GM21447 (cell line): ENCODE results near the gene GRIK5.

Source experiments
- ATAC-seq: cut with Tn5 transposase; IDR thresholded peaks from one replicate; pipeline ENCODE4 v1.9.1; 2021; ENCODE audit not compliant: unreplicated experiment

Gene GRIK5

DNA sequence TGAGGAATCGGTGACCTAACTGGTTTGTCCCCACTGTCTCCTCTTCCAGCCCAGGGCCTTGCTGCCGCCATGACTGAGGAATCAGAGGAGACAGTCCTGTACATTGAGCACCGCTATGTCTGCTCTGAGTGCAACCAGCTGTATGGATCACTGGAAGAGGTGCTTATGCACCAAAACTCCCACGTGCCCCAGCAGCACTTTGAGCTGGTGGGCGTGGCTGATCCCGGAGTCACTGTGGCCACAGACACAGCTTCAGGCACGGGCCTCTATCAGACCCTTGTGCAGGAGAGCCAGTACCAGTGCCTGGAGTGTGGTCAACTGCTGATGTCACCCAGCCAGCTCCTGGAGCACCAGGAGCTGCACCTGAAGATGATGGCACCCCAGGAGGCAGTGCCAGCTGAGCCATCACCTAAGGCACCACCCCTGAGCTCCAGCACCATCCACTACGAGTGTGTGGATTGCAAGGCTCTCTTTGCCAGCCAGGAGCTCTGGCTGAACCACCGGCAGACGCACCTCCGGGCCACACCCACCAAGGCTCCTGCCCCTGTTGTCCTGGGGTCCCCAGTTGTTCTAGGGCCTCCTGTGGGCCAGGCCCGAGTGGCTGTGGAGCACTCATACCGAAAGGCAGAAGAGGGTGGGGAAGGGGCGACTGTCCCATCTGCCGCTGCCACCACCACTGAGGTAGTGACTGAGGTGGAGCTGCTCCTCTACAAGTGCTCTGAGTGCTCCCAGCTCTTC lies 8.7 kb upstream of the GRIK5 start:
- ATAC-seq = no peak

- no peak for ATAC-seq
Measured at GRCh38 chr19:42078058-42078457, 8.1 kb upstream of the GRIK5 start.

DNA sequence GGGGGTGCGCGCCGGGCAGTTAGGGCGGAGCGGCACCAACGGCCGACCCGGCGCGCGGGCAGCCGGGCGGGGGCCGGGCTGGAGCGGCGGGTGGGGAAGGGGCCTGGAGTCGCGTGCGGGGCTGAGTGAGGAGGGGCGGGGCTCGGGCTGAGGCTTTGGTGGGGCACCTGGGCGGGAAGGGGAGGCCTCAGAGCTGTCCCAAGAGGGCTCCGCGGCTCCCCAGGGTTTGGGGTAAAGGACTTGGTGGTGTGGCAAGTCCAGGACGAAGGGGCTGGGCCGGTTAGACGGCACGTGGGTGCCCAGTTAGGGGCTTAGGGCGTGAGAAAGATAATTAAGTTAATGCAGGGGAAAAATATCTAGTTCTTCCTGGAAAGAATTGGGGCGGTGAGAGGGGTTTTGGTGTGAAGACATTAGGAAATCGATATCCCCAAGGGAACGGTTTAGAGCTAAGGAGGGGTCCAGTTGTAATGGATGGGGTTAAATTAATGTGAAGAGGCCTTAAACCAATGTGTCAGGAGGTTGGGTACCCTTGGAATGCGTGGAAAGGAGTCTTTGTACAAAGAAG lies 6.5 kb upstream of the GRIK5 start:
- peak; percentile 10 for ATAC-seq

DNA sequence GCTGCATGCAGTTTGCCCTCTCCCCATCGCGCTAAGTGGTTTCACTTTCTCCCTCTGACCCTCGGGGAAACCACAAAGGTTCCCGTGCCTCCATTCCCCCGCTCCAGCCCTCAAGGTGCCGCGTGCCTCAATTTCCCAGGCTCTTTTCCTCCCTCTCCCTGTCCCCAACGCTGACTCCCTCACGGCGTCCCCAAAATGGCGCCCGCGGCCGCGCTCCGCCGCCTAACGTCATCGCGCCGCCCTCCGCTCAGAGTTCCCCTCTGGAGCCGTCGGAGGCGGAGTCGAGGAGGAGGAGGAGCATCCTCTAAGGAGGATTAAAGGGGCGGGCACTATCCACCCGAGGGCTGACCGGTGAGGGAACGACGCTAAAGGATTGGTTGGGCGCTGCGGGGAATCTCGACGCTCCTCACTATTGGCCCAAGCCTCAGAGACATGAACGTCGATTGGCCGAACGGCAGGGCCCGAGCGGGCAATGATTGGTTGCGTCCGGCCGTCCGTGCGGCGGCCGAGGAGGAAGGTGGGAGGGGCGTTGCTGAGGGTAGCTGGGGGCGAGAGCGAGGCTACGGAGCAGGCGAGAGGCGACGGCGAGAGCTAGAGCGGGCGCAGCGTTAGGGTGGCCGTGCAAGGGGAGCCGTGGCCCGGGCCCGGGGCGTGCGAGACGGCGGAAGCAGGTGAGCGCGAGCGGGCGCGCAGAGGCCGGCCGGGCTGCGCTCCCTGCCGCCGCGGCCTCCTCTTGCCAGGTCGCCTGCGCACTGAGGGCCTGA lies 5.8 kb upstream of the GRIK5 start, which contains the start of gene ZNF574:
TSS of gene ZNF574 (plus strand) at position 551 of the 764 bp plus-strand sequence. CDS start 2,441 bp downstream, outside the sequence.
- ATAC-seq = peak; percentile 93

DNA sequence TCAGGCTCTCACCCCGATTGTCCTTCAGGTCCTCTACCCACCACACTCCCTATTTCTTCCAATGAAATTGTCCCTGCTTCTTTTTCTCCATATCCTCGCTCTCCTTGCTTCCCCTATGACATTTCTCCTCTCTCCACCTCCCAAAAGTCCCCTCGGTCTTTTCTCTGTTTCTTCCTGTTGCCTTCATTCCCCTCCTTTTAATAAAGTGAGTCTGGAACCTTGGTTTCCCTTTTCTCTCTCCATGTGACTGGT lies 5.3 kb upstream of the GRIK5 start:
- ATAC-seq = no peak

DNA sequence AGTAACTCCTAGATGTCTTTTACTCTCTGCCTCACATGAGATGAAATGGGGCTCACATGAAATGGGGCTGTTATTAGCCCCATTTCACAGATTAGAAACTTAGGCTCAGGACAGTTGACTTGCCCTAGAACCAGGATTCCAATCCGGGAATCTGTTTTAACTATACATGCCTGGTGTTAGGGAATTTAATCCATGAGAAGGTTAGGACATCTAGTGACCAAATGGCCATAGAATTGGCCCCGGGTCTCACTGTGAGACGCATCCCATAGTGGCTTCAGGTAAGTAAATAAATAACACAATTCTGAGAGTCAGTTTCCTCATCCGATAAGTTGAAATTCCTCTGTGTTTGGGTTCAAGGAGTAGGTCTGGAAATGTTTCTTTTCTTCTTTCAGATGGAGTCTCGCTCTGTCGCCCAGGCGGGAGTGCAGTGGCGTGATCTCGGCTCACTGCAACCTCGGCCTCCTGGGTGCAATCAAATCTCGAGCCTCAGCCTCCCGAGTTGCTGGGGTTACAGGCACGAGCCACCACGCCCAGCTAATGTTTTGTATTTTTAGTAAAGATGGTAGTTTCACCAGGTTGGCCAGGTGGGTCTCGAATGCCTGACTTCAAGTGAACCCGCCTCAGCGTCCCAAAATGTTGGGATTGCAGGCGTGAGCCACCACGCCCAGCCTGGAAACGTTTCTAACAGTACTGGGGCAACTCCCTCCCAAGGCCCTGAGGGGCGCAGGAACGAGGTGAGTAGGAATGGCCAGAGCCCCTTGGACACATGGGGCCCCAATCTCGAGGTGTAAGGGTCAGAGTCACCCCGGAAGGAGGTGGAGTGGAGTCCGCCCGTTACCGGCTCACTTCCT lies 4.7 kb upstream of the GRIK5 start:
- ATAC-seq = no peak

DNA sequence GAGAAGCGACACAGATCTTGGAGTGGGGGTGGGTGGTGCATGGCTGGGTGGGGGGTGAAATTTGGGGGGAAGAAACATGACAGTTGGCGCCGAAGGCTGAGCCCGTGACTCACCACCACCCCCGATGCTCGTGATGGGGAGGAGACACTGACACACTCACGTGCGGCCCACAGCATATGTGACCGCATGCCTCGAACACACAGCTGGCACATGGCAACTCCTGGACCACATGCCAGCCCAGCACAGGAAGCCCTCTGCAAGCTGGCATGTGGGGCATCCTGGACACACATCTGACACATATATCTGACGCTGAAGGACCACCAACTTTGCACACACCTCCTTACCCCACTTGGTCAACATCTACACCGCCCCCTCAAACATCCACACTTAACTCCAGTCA lies 1.2 kb upstream of the GRIK5 start:
- no peak for ATAC-seq

- ATAC-seq = no peak
Measured at GRCh38 chr19:42068756-42069571, 1.0 kb downstream of the GRIK5 start.

- no peak for ATAC-seq
Measured at GRCh38 chr19:42068361-42068755, 1.6 kb downstream of the GRIK5 start.

- no peak for ATAC-seq
Measured at GRCh38 chr19:42067315-42067888, 2.6 kb downstream of the GRIK5 start.

DNA sequence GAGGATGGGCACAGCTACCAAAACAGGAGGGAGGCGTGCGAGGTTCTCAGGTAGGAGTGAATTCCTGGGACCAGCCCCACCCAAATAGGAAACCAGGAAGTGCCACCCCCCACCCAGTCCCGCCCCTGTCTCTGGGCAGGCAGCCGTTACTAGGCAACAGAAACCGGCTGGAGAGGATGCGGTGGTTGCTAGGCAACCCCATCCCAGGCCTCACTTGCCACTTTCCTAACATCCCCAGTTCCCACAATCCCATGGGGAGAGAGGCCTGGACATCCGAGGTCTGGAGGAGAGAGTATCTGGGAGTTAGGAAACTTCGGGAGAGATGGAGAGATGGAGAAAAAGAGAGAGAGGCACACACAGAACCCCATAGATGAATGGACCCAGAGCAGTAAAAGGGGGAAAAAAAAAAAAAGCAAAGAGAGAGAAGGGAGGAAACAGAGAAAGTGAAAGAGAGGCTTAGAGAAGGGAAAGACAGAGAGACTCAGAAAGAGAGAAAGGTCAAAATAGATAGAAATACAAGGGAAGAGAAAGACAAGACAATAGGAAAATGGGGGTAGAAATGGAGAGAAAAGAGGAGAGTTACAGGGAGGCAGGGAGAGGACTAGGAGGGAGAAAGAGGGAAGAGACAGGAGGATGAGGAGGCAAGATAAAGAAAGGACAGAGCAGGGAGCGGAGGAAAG lies 3.8 kb downstream of the GRIK5 start:
- no peak for ATAC-seq

DNA sequence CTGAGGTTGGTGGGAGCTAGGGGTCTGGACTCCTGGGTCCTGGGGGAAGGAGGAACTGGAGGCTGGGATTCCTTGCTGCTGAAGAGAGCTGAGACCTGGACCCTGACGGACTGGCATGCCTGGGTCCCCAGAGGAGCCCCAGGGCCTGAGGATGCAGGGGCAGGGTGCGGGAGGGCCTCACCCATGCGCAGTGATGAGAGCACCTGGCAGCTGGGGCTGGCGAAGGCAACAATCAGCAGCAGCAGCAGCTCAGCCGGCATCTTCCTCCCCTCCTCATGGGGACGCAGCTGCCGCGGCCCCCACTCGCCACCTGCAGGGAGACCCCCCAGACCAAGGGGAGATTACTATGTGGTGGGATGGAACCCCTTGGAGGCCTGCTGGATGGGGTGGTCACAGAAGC lies 4.5 kb downstream of the GRIK5 start:
- no peak for ATAC-seq

DNA sequence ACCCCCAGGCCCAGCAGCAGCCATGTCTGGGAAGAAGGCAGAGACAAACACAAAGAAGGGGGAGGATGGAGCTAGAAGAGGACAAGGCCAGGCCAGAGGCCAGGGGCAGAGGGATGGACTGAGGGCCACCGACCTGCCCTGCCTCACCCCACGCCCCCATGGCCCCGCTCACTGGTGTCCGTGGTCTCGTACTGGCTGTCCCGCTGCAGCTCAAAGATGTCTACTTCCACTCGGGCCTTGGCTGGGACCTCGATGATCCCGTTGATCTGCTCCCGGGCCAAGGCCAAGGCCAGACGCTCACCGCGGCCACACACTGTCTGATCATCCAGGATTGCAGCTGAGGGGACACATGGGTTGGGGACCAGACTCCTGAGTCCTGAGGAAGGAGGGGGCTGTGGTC lies 5.0 kb downstream of the GRIK5 start:
- ATAC-seq = no peak

DNA sequence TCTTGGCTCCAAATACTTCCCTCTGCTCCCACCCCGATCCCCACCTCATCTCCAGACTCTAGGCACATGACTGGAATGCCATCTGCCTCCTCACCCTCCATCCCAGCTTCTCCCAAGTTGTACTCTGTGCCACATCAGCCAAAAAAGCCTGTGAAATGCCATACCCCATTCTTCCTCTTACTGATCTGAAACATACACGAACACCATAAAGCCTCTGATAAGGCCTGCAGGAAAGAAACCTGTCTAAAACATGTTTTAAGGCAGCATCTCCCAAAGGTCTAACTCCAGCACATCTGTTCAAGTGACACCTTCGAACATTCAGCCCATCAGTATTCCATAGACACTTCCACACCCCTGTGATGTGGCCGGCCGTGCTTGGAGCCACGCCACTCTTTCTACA lies 5.6 kb downstream of the GRIK5 start:
- ATAC-seq = no peak

- ATAC-seq = no peak
Measured at GRCh38 chr19:42062381-42062780, 7.6 kb downstream of the GRIK5 start.

GRCh38 chr19:42060117-42060516 lies 9.9 kb downstream of the GRIK5 start:
- ATAC-seq = no peak

DNA sequence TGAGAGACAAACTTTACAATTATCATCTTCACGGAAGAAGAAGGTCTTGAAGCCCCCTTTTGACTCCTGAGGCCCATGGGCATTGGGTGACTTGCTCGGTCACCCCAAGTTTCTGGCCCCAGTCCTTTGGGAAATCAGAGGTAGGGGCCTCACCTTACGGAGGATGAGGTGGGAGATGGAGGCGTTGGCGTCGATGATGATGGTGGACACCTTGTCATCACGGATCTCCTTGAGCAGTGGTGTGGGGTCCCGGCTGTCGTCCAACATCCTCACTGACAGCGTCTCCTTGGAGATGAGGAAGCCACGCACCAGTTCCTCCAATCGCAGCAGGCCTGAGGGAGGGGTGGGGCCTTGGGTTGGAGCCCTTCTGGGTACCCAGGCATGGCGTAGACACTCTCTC lies 10.8 kb downstream of the GRIK5 start:
- no peak for ATAC-seq

- no peak for ATAC-seq
Measured at GRCh38 chr19:42057846-42058245, 12.2 kb downstream of the GRIK5 start.

GRCh38 chr19:42054205-42054604 lies 15.8 kb downstream of the GRIK5 start:
- no peak for ATAC-seq
